NCI-H1105 (cell line): ENCODE data around the gene PSMC4.

Source experiments
- DNase-seq: peaks from one replicate; lab custom pipeline; 2025; lab: John Stamatoyannopoulos, UW

Gene PSMC4

DNA sequence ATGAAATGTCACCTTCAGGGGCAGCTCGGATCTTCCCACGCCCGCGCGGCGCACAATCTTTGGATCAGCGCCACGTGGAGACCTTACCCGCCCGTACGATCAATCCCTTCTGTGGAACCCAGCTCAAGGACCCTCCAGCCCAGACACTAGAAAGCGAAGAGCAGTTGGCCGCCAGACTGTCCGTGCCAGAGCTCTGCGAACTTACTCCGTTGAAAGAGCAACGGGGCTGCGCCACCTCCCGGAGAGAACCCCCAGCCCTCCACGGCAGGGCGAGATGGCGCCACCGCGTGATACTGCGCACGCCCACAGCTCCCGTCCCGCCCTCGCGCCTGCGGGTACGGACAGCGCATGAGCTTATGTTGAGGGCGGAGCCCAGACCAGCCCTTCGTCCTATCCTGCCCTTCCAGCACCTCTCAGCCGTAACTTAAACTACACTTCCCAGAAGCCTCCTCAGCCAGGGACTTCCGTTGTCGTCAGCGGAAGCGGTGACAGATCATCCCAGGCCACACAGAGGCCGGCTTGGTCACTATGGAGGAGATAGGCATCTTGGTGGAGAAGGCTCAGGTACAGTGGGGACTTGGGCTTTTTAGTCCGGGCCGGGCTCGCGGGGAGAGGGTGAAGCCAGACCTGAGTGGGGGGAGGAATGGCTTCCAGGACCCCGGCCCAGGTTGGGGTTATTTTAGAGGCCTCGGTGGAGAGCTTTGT is at the start of gene PSMC4:
PSMC4 (plus strand) TSS at position 491 of the 705 bp plus-strand sequence; CDS start at position 529, 38 bp downstream.
- peak; percentile 98 for DNase-seq

DNA sequence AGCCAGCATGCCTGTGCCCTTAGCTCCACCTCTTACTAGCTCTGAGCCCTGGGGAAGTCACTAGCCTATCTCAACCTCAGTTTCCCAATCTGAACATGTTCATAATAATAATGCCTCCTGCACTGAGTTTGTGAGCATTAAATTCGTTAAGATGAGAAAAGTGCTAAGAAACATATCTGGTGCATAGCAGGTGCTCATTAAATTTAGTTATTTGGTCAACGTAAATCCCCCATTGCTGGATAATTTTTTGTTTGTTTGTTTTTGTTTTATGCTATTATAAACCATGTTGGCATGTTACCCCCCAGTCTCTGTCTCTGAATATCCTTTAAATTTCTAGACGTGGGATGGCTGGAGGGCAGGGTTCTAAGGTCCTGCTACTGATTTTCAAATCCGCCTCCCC is 47.1 kb upstream of the PSMC4 start:
- DNase-seq, result no peak

DNA sequence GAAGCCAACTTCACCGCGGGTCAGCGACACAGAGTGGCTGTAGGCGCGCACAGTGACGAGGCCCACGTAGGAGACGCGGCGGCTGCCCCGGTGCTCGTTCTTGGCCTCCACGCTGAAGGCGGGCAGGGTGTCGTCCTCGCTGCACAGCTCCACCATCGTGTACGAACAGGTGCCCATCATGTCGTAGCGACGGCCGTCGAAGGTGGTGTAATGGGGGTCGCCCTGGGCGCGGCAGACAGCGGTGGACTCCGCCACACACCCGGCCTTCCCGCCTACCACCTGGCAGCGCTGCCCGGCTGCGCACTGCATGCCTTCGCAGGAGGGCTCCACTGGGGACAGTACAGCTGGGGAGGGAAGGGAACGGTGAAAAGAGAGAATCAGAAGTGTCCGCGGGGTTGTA is 46.6 kb upstream of the PSMC4 start:
- no peak for DNase-seq

DNA sequence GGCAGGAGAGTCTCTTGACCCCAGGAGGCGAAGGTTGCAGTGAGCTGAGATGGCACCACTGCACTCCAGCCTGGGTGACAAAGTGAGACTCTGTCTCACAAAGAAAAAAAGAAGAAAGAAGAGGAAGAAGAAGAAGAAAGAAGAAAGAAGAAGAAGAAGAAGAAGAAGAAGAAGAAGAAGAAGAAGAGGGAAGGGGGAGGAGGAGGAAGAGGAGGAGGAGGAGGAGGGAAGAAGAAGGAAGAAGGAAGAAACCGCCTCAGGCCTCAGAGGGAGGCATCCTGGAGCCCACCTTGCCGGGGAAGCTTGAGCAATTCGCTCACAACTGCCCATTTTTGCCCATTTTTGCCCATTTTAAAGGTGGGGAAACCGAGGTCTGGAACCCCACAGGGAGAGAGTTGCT is 46.0 kb upstream of the PSMC4 start:
- DNase-seq, result no peak

DNA sequence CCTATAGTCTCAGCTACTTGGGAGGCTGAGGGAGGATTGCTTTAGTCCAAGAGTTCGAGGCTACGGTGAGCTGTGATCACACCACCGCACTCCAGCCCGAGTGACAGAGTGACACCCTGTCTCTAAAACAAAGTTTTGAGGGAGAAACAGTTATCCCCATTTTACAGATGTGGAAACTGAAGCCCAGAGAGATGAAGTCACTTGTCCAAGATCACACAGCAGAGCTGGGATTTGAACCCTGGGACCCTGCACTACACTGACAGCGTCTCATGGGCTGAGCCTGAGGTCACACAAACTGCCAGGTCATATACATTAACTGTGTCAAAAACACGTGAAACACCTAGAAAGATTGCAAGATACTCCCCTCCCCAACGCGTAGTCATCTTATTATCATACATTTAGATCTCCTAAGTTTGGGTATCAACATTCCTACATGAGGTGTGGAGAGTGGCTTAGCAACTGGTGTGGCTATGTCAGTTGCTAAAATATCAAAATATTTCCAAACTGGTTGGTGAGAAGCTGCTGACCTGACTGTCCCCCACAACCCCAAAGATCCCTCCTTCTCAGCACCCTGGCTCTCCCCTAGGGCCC is 44.7 kb upstream of the PSMC4 start:
- no peak for DNase-seq

DNA sequence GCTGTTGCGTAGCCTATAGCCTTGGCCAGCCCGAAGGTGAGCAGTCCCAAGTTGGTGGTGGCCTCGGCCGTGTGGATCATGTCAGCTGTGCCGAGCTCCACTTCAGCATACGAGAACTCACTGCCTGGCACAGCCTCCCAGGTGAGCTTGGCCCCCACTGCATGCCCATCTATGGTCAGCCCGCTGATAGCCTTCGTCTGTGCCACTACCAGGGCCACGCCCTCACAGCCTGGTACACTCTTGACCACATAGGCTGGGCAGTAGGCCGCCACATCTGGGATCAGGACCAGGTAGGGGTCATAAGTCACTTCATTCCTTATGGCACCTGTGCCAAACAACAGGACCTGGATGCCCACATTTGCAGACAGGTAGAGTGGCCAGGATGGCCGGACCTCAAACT is 43.9 kb upstream of the PSMC4 start:
- no peak for DNase-seq

DNA sequence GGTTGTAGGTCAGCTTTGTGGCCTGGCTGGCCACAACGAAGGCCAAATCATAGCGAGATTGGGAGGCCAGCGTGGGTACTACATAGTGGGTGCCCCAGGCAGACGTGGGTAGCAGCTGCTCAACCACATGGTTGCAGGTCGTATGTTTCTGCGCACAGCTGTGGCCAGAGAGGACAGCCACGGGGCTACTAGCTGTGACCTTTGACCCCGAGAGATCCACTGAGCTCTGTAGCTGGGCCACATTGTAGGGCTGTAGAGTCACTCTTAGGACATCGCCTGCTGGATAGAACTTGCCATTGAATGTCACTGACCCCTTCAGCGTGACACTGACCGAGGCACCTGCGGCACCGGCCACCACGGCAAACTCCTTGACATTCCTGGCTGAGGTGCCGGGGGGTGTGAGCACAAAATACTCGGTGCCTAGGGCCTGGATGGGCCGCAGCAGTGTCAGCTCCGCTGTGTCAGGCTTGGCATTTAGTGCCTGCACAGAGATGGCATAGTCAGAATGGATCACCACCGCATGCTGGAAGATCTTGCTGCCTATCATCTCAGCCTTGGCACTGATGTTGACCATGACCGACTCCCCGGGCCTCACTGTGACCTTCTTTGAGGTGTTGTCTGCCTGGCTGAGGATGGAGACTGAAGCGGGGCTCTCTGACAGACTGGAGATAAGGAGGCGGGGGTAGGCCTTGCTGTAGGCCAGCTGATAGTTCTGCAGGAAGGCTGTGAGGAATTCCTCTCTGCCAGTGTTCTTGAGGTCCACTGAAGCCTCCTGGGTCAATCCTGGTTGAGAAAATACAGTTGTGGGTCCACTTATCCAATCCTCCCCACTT is 43.2 kb upstream of the PSMC4 start:
- no peak for DNase-seq

DNA sequence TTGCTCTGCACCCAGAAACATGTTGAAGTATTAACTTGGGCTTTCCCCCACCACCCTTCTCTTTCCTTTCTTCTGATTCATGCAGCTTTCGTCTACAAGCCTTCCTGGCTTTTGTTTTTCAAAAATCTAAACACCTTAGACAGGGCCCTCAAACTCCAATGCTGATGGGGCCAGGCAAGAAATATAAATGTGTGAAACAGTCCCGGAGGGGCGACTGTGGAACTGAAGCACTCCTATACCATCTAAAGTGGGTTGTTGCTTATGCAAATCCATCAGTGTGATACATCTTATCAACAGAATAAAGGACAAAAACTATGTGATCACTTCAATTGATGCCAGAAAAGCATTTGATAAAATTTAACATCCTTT is 42.6 kb upstream of the PSMC4 start:
- DNase-seq, result no peak

DNA sequence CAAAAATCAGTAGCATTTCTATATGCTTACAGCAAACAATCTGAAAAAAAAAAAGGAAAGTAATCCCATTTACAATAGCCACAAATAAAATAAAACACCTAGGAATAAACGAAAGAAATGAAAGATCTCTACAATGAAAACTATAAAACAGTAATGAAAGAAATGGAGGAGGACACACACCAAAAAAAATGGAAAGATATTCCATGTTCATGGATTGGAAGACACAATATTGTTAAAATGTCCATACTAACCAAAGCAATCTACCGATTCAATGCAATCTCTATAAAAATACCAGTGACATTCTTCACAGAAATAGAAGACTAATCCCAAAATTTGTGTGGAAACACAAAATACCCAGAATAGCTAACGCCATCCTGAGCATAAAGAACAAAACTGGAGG is 41.2 kb upstream of the PSMC4 start:
- no peak for DNase-seq

DNA sequence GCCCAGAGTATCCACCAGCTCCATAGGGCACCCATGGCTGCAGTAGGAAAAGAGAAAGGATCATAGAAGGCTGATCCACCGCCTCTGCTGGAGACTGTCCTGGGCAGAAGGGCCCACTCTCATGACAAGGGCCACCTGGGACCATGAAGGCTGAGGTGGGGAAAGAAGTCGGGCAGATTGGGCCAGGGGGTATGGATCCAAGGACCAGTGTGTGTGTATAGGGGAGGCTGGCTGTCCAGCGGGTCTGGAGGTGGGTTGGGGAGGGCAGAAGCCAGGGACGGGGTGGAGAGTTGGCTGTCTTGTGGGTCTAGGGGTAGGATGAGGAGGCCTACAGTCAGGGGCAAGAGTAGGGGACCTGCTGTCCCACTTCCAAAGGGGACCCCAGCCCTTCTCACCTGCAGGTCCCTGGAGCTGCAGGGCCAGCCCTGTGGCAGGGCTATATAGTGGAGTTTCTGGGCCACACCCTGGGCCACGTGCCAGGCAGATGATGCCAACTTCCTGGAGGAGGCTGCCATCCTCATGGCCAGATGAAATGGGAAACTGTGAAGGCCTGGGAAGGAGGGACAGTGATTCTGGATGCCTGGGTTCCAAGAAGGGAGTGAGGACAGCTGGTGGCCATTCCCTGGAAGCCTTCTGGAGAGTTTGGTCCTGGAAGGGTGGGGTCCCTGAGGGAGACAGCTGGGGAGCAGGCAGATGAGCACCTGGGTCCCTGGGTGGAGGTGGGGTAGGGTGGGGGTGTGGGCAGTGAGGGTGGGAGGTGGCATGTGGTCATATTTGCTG is 36.2 kb upstream of the PSMC4 start, which contains the start of gene FCGBP:
FCGBP (minus strand) TSS at position 51 of the 780 bp plus-strand sequence.
- DNase-seq, result no peak

DNA sequence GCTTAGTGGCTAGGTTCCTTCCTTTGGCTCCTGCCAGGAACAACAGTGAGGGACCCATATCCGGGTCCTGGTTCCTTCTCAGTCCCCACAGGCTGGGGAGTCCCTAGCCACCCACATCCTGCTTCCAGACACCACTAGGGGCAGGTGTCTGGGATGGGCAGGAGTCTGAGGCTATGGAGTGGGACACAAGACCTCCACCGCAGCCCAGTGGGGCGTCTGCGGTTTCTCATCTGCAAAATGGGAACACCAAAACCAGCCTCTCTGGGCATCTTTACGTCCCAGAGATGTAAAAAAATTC is 35.7 kb upstream of the PSMC4 start:
- no peak for DNase-seq

DNA sequence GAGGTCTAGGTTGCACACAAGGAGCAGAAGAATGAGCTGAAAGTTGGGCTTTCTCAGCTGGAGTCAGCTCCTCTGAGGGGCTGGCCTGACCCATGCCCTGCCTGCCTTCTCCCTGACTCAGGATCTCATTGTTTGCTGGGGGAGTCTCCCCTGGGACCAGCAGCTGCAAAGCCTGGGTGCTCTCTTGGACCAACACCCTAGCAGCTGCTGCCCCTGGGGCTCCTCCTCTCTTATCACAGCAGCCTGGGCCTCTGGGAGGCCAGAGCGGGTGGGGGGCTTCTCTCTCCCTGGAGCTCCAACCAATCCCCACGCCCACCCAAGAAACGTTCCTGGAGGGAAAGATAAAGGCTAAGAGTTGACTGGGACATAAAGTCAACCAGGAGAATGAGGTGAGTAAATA is 34.9 kb upstream of the PSMC4 start:
- no peak for DNase-seq

DNA sequence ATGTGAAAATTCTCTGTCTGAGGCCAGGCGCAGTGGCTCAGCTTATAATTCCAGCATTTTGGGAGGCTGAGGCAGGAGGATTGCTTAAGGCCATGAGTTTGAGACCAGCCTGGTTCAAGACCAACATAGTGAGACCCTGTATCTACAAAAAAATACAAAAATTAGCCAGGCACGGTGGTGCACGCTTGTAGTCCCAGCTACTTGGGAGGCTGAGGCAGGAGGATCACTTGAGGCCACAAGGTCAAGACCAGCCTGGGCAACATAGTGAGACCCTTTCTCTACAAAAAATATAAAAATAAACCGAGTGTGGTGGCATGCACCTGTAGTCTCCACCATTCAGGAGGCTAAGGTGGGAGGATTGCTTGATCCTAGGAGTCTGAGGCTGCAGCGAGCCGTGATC is 34.3 kb upstream of the PSMC4 start:
- DNase-seq, result no peak

DNA sequence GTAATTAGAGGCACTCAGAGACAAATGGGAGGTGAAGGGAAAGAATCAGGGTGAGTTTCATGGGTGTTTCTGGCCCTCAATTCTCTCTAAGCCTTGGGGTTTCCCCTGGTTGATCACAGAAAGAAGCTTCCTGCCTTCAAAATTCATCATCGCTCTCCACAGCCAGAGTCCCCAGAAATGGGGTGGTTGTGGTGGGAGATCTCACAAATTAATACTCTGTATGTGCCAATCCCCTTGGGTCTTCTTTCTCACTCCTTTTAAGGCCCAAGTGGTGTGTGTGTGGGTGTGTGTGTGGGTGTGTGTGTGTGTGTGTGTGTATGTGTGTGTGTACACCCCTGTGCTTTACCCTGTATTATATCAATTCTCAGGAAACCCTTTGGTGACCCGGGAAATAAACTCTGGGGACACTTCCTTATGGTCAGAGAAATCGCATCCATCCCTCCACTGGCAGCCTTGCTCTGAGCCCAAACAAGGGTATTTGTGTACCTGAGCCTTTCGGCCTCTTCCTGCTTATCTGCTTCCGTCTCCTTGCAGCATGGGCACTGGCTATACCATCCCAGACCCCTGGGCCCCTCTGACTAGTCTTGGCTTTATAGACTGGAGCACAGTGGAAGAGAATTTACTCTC is 33.8 kb upstream of the PSMC4 start:
- DNase-seq, result no peak

DNA sequence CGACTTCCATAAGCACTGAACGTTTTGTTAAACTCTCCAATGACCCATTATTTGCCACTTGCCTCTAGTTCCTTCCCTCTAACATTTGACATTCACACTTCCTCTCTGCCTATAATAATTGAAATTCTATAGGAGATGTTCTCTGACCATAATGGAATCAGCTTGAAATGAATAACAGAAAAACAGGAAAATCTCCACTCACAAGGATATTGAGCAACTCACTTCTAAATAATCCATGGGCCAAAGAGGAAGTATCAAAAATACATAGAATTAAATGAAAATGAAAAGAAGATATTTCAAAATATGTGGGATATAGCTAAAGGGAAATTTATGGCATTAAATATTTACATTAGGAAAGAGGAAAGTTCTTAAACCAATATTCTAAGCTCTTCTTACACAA is 33.2 kb upstream of the PSMC4 start:
- DNase-seq, result no peak

DNA sequence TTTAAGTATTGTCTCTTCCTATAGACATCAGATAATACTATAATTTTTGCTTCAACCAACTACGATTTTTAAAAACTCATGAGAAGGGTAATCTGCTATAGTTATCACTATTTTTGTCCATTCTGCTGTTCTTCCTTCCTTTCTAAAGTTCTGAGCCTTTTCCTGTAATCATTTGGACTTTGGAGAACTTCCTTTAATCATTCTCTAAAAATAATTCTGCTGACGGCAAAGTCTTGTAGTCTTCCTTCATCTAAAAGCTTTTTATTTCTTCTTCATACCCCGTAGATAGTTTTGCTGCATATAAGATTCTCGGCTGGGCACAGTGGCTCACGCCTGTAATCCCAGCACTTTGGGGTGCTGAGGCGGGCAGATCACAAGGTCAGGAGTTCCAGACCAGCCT is 31.4 kb upstream of the PSMC4 start:
- DNase-seq, result no peak

DNA sequence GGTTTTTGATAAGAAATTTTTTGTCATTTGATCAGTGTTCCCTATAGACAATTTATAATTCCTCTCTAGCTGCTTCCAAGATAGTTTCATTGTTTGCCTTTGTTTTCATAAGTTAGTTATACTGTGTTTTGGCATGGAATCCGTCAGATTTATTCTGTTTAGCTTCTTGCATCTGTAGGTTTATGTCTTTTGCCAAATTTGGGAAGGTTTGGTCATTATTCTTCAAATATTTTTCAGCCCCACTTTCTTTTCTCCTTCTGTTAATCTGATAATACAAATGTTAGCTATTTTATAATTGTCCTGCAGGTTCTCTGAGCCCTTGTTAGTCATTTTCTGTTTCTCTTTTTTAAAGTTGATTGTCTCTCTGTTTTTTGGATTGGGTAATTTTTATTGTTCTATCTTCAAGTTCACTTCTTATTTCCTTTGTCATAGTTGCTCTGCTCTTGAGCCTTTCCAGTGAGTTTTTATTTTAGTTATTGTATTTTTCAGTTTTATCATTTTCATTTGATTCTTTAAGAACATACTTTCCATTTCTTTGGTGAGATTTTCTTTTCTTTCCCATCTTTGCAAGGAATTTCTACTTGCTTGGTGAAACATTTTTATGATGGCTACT is 30.6 kb upstream of the PSMC4 start:
- DNase-seq, result no peak

DNA sequence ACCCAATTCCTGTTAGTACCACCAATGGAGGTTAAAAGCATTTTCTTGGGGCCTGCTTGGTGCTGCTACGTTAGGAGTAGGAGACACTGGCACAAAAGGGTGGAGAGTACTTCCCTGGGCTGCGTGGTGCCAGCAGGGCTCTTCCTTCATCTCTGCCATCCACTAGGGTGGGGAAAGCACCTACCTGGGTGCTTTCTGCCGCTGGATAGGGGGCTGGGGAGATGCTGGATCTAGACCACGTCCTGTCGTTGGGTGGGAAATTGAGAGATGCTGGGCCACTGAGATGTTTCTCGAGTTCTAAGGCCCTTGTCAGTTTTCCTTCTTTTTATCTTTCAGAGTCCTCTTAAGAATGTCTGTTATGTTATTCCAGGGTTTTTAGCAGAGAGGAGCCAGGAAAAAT is 29.8 kb upstream of the PSMC4 start:
- DNase-seq, result no peak

DNA sequence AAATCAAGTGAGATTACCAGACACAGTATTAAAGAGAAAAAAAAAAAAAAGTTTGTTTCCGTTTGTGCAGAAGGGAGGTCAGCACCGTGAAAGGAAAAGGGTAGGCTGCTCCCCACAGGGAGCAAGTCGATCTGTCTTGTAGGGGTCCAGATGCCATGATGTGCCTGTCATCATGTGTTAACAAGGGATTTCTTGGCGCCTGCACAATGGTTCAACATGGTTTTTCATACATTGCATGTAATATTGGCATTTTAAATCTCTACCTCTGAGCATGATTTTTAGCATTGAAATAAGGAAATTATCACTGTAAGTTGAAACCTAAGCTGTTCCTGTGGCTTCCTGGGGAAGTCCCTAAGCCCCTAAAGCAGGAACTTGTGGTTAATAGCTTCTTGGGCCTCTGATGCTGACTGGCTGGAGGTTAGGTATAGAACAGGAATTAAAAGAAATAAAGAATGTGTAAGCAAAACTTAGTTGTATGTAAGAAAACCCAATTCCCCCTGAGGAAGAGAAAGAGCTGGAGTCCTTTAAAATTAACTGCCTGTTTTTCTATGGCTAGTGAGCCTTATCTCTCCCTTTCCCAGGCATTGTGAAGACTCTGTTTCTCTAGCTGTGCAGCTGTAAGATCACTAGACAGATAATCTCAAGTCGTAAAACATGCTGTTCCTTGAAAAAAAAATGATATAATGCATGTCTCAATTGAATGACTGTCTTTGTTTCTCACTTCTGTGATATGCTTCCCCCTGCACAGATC is 29.2 kb upstream of the PSMC4 start:
- DNase-seq, result no peak

DNA sequence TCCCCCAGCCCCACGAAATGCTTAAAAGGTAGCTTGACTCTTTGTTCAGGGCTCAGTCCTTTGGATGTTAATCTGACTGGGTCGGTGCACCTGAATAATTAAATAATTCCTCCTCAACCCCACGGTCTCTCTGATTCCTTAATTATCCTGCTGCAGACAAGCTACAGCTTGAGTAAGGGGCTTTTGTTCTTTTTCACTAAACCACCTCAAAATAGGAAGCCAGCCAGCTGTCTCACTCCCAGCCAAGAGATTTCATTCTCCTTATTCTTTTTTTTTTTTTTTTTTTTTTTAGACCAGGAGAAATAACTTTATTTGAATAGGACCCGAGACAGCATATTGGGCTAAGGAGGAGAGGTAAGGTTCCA is 28.6 kb upstream of the PSMC4 start:
- no peak for DNase-seq

DNA sequence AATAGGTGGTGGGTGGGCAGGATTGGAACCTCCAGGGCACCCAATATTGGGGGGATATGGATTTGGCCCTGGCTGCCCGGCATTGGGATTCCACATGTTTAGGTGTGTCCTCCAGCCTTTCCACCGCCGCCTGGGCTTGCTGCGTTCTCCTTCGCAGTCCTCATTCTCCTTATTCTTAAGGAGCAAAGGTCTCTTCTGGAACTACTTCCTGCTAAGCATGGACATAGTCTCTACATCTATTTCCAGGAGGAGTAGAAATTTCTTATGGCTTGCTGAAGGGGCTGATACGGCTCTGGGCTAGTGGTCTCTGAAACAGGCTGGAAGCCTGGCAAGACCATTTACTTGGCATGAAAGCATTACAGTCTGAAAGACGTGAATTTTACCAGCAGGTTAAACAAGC is 27.4 kb upstream of the PSMC4 start:
- DNase-seq, result no peak
